ENCODE results near the gene FATE1. TPM values are rescaled to one million over a fixed set of nuclear protein-coding genes. Genes with fewer than 3 reads are reported as not detected.

The FATE1 gene
- total and polyA plus RNA-seq, 2 of the 13 experiments (the other 11 are each of a cell fraction or from before 2014, with no cell fraction given): not detected

DNA sequence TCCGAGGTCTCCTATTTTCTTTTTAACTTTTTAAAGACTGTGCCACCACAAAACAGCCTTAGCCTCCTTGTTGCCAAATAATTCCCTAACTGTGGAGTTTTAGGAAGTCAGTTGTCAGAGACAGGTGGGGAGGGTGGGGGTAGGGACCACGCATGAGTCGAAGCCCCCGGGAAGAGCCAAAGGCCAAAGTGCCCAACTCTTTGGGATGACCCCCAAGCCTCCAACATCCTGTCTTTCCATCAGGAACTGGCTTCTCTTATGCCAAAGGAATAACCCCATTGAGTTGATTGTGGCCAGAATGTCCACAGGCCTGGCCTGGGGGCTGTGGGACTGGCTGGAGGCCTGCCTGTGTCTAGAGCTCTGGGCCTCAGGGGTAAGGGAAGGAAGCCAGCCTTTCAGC lies 14.8 kb upstream of the FATE1 start:
- H3K4me1 ChIP-seq (ENCODE audit: insufficient read depth, low read length): no peaks in the 10 kb centered on the region
- no peak overlapping the region for H3K9ac ChIP-seq (ENCODE audit: insufficient read depth, low read depth, low read length)
- H3K27me3 ChIP-seq (ENCODE audit: control insufficient read depth in 1 of 2, insufficient read depth in 2 of 2, low read length in 2 of 2): no peaks in the 10 kb centered on the region; a peak in 1 of 5 replicates
- DNase-seq (ENCODE audit: low spot score) (no peak), FAIRE-seq (no peak), ATAC-seq (no peak)
- BruUV-seq (replicated peaks): no TSS peak
- no peaks in the 10 kb centered on the region for H4K20me1 ChIP-seq (ENCODE audit: insufficient read depth, low read length)
- intact Hi-C loops (cut with micrococcal nuclease; ENCODE audit: unreplicated experiment) (no loop called here), in situ Hi-C loops (cut with HindIII; ENCODE audit: extremely low pct_ligation_motif_present, low pct_unique_long_range_greater_than_20kb) (no loop called here)
- no peak overlapping the region for H2AFZ ChIP-seq (ENCODE audit: low read length)
- 85% methylated on average over 4 of the region's 4 CpGs for WGBS (ENCODE audit: low lambda C conversion rate)
- H3K27ac ChIP-seq (ENCODE audit: extremely low read length, insufficient read depth, low read length): no peak overlapping the region
- no peaks in the 10 kb centered on the region for H3K36me3 ChIP-seq (replicated peaks in 1 of 2; ENCODE audit: control insufficient read depth in 1 of 2, insufficient read depth in 2 of 2, low read length in 2 of 2)
- H3K9me3 ChIP-seq (ENCODE audit: low read length): no peaks in the 10 kb centered on the region
- ChIA-PET POLR2A (no interaction called here), CTCF (ENCODE audit: low intra/inter-chr PET ratio, low total read pairs) (no interaction called here)
- no peak overlapping the region for H3K4me2 ChIP-seq (ENCODE audit: low read depth, low read length)
- no peaks in the 10 kb centered on the region for H3K79me2 ChIP-seq (ENCODE audit: insufficient read depth, low read length)
- no peak overlapping the region for H3K4me3 ChIP-seq (replicated peaks in 1 of 3; ENCODE audit: insufficient read depth in 1 of 3, low read depth in 2 of 3, low read length in 3 of 3)
- TF ChIP-seq ZNF598 (CRISPR knock-in tag; IDR thresholded peaks at IDR 0.05; ENCODE audit: borderline replicate concordance): no peak
- TF ChIP-seq, protein P1, sequence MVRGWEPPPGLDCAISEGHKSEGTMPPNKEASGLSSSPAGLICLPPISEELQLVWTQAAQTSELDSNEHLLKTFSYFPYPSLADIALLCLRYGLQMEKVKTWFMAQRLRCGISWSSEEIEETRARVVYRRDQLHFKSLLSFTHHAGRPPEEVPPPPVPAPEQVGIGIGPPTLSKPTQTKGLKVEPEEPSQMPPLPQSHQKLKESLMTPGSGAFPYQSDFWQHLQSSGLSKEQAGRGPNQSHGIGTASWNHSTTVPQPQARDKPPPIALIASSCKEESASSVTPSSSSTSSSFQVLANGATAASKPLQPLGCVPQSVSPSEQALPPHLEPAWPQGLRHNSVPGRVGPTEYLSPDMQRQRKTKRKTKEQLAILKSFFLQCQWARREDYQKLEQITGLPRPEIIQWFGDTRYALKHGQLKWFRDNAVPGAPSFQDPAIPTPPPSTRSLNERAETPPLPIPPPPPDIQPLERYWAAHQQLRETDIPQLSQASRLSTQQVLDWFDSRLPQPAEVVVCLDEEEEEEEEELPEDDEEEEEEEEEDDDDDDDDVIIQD (CRISPR knock-in tag; IDR thresholded peaks at IDR 0.05; ENCODE audit: low read depth): no peak
- no peak for TF ChIP-seq HNRNPL (IDR thresholded peaks at IDR 0.05; ENCODE audit: low read depth, low read length)
- TF ChIP-seq YY1 (IDR thresholded peaks at IDR 0.05; ENCODE audit: insufficient read depth, insufficient replicate concordance, low read depth, low read length): no peak
- no peak for TF ChIP-seq ZNF484 (CRISPR knock-in tag; IDR thresholded peaks at IDR 0.05; ENCODE audit: borderline replicate concordance, low read depth)
- TF ChIP-seq ZBTB20 (CRISPR knock-in tag; IDR thresholded peaks at IDR 0.05; ENCODE audit: borderline replicate concordance, low read depth): no peak
- TF ChIP-seq, protein P2, sequence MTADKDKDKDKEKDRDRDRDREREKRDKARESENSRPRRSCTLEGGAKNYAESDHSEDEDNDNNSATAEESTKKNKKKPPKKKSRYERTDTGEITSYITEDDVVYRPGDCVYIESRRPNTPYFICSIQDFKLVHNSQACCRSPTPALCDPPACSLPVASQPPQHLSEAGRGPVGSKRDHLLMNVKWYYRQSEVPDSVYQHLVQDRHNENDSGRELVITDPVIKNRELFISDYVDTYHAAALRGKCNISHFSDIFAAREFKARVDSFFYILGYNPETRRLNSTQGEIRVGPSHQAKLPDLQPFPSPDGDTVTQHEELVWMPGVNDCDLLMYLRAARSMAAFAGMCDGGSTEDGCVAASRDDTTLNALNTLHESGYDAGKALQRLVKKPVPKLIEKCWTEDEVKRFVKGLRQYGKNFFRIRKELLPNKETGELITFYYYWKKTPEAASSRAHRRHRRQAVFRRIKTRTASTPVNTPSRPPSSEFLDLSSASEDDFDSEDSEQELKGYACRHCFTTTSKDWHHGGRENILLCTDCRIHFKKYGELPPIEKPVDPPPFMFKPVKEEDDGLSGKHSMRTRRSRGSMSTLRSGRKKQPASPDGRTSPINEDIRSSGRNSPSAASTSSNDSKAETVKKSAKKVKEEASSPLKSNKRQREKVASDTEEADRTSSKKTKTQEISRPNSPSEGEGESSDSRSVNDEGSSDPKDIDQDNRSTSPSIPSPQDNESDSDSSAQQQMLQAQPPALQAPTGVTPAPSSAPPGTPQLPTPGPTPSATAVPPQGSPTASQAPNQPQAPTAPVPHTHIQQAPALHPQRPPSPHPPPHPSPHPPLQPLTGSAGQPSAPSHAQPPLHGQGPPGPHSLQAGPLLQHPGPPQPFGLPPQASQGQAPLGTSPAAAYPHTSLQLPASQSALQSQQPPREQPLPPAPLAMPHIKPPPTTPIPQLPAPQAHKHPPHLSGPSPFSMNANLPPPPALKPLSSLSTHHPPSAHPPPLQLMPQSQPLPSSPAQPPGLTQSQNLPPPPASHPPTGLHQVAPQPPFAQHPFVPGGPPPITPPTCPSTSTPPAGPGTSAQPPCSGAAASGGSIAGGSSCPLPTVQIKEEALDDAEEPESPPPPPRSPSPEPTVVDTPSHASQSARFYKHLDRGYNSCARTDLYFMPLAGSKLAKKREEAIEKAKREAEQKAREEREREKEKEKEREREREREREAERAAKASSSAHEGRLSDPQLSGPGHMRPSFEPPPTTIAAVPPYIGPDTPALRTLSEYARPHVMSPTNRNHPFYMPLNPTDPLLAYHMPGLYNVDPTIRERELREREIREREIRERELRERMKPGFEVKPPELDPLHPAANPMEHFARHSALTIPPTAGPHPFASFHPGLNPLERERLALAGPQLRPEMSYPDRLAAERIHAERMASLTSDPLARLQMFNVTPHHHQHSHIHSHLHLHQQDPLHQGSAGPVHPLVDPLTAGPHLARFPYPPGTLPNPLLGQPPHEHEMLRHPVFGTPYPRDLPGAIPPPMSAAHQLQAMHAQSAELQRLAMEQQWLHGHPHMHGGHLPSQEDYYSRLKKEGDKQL (CRISPR knock-in tag; IDR thresholded peaks at IDR 0.05; ENCODE audit: low read depth): no peak
- no peak for TF ChIP-seq RFX3 (CRISPR knock-in tag; IDR thresholded peaks at IDR 0.05)
- no peak for TF ChIP-seq ZSCAN22 (CRISPR knock-in tag; IDR thresholded peaks at IDR 0.05)
- TF ChIP-seq STAG1 (CRISPR knock-in tag; IDR thresholded peaks at IDR 0.05): no peak
- no peak for TF ChIP-seq KMT2A (CRISPR knock-in tag; IDR thresholded peaks at IDR 0.05)
